GM18520 (cell line): ENCODE measurements around the gene DNAJB6.

ENCODE experiments used
- ATAC-seq: cut with Tn5 transposase; IDR thresholded peaks from one replicate; pipeline ENCODE4 v1.9.1; 2021; ENCODE audit not compliant: unreplicated experiment

DNAJB6 gene

DNA sequence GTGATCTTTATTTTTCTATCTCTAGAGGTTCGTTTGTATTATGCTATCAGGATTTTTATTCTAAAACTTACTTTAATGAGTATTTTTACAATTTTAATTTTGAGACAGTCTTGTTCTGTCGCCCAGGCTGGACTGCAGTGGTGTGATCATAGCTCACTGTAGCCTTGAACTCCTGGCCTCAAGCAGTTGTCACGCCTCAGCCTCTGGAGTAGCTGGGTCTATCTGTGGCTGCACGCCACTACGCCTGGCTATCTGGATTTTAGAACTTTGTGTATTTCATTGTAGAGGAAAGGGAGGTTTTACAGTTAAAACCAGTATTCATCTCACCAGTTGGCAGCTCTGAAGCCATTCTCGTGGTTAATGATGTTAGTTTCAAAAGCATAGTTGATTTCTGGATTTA lies 25.9 kb downstream of the DNAJB6 start:
- no peak for ATAC-seq

DNA sequence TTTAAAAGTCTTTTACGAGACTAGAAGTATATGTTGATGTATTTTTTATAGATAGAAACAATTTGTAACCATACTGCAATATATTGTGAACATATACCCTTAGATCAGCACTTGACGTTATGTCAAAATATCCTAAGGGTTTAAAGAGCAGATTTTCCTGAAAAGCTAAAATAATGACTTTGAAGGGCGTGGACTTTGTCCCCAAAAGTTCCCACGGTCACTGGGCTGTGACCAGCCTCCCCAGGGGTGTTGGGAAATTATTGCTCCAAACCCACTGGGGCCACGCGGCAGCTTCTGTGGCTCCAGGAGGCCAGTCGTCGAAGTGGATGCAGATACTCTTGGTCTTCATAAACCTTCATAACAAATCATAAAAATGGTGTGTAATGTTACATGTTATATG lies 29.9 kb downstream of the DNAJB6 start:
- no peak for ATAC-seq

DNA sequence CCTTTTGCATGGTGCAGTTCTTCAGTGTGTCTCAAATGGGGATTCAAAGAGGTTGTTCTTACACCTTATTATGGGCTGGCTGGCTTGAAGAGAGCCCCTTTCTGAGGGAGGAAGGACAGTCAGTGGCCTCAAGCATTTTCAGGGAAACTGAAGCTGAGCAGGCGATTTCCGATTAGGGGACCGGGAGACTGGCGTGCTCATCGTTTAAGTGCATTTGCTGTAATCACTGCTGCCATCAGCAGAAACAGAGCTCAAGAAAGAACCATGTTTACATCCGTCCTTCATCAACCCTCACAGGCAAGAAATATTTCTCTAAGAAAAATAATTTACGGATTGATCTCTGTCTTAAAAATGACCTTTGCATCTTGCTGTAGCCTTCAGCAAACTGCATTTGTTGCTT lies 32.2 kb downstream of the DNAJB6 start:
- no peak for ATAC-seq

DNA sequence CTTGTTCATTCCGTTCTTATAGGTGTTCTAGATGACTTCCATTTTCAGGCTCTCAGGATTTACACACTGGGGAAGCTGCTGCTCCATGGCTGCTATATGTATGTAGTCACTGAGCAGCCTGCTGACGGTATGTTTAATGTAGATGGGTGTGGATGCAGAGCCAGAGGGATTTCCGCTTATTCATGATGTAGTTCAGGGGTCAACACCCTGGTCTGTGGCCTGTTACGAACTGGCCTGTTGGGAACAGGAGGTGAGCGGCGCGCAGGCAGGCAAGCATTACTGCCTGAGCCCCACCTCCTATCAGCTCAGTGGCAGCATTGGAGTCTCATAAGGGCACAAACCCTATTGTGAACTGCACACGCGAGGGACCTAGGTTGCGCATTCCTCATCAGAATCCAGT lies 33.9 kb downstream of the DNAJB6 start:
- no peak for ATAC-seq

DNA sequence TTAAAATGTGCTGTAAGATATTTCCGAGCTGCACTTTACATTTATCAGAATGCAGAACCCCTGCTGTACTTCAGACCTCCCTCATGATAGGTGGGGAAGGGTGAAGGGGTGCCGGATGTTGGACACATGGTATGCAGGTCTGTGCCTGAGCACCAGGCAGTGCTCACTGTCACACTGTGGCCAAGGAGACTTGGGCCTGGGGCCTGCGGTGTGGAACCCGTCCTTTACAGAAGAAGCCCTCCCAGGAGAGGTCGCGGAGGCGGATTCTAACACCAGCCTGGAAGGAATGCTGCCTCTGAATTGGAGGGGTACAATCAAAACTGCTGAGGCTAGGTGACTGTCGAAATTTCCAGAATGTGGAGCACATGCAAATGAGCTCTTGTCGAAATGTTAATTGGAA lies 34.5 kb downstream of the DNAJB6 start:
- ATAC-seq: no peak

DNA sequence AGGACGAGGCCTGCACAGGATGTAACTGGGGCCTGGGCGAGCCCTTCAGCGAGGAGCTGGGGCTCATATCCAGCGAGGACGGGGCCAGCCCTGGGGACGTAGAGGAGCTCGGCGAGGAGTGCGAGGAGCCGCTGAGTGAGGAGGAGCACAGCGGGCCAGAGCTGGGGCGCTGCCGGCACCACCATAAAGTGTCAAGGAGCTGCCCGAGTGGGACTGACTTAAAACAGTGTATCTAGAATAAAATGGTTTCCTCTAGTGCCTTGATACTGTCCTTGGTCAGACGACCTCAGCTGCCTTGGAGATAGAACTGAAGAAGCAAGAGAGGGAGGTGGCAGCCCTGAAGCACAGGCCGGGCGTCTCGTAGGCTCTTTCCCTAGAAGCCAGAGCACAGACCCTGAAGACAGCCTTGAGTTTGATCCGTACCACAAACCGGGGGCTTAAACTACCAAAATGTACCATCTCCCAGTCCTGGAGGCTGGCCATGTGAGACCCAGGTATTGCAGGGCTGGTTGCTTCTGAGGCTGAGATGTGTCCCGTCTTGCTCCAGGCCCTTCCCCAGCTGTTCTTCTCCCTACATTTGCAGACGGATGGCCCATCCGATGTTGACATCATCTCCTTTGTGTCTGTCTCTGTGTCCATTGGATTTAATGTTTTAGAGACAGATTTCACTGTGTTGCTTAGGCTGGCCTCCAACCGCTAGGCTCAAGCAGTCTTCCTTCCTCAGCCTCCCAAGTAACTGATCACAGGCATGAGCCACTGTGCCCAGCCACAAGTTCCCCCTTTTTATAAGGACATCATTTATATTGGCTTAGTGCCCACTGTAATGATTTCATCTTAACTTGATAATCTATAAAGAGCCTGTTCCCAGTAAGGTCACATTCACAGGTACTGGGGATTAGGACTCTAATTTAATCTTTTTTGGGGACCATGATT lies 35.8 kb downstream of the DNAJB6 start:
- no peak for ATAC-seq

DNA sequence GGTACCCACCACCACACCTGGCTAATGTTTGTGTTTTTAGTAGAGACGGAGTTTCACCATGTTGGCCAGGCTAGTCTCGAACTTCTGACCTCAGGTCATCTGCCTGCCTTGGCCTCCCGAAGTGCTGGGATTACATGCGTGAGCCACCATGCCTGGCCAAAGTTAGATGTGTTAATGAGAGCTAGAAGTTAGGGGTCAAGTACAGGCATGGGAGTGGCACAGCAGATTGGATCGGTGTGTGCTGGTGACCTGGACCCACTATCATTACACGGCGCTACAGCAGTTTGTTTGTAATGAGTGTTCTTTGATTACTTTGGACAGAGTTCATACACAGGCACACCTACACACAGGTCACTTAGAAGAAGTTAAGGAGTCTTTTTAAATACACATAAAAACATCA lies 36.7 kb downstream of the DNAJB6 start:
- ATAC-seq: no peak

DNA sequence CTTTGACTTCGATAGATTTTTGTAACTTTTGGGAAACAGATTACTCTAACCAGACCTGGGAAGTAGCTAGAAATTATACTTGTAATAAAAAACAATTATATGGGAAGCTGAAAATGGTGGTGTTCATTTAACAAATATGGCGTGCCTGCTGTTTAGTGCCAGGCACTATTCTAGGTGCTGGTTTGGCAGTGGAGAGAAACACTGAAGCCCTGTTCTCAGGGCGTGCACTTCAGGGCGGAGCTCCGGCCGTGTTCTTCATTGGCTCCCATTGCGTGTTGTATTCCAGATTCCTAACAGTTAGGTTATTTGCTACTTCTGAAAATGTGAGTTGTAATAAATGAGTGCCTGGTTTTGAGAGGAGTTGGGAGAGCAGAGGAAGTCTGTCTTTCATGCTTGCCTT lies 38.6 kb downstream of the DNAJB6 start:
- ATAC-seq: no peak

DNA sequence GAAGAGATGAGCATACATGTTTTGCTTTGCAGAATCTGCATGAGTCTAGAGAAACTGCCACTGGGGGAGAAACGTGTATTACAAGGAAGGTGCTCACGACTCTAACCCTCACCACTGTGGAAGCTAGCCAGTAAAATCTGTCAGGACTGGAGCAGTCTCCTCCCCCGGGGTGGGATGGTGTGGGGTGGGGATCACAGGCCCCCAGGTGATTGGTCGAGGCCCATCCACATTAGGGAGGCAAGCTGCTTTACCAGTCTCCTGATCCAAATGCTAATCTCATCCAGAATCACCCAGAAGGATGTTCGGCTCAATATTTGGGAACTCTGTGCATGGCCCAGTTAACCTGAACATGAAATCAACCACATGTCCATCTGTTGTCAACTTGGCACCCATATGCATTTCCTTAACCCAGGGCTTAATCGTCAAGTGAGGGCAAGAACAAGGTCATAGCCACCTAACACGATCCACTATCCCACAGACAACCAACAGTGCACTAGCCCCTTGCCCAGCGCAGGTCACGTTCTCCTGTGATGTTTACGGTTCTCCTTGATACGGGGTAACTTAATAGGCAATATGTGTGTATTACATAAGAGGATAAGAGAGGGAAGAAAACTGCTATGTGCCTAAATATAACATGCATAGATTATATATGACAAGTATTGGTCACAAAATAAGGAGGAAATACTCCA lies 40.8 kb downstream of the DNAJB6 start:
- ATAC-seq: no peak

DNA sequence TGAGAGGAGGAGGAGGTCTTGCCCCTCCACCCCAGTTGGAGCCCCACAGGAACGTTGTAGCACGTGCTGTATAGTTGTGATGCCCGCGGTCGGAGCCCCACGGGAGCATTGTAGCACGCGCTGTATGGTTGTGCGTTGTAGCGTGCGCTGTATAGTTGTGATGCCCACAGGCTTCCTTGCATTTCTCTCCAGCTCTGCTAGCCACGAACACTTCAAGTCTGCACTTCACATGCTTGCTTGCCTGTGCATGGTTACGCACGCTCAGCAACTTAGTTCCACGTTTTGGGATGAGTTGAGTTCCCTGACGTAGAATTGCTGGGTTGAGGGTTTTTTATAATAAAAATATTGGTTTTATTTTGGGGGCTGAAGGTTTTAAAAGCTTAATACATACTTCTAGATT lies 41.6 kb downstream of the DNAJB6 start:
- no peak for ATAC-seq

DNA sequence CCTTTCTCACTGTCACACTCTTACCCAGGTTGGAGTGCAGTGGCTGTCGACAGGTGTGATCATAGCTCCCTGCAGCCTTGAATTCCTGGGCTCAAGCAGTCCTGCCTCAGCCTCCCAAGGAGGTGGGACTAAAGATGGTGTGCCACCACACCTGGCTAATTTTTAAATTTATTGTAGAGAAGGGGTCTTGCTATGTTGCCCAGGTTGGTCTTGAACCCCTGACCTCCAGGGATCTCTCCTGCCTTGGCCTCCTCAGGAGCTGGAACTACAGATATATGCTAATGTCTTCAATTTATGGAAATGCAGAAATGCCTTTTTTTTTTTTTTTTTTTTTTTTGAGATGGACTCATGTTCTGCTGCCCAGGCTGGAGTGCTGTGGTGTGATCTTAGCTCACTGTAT lies 42.7 kb downstream of the DNAJB6 start:
- no peak for ATAC-seq

DNA sequence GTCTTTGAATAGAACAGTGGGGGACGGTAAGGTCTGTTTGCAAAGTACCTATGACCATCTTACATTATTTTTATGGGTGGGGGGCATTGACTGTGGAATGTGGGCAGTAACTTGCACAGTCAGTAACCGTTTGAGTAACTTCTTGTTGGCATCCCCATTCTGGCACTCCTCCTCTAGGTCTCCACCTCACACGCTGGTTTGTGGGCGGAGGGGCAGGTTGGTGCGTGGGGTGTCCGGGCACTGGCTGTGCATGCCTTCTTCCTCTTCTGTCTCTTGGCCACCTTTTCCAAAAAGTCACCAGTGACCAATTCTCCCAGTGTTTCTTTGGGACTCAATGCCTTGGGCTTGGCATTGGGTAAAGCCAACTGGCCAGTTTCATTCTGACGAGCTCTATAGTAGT lies 43.6 kb downstream of the DNAJB6 start:
- ATAC-seq: no peak

DNA sequence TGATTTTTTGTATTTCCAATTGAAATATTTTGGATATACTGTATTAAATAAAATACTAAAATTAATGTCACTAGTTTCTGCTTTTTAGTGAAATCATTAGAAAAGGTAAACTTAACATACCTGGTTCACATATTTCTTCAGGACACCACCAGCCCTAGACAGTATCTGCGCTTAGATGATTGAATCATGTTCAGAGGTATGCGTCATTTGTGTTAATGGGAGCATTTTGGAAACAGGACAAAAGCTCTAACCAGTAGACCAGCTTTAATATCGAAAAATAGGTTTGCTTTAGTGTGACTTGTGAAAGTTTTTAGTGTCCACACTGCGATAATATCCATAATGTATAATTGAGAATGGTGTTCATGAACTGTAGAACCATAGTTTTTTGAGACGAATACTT lies 47.1 kb downstream of the DNAJB6 start:
- no peak for ATAC-seq

DNA sequence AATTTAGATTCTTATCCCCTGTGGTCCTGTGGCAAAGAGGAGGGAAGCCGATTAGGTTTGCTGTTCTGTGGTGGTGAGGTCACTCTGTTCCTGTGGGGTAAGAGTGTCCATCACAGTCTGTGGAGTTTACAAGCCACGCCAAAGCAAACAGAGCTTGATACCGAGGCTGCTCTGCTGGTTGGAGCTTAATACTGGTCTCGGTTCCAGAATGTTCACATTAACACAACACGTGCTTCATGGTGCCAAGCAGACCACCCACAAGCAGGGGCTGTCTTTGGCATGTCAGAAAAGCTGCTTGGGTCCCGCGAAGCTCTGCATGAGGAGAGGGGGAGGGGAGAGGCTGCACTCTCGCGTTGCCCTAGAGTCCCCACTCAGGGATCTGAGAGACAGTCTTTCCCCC lies 47.5 kb downstream of the DNAJB6 start:
- ATAC-seq: no peak

DNA sequence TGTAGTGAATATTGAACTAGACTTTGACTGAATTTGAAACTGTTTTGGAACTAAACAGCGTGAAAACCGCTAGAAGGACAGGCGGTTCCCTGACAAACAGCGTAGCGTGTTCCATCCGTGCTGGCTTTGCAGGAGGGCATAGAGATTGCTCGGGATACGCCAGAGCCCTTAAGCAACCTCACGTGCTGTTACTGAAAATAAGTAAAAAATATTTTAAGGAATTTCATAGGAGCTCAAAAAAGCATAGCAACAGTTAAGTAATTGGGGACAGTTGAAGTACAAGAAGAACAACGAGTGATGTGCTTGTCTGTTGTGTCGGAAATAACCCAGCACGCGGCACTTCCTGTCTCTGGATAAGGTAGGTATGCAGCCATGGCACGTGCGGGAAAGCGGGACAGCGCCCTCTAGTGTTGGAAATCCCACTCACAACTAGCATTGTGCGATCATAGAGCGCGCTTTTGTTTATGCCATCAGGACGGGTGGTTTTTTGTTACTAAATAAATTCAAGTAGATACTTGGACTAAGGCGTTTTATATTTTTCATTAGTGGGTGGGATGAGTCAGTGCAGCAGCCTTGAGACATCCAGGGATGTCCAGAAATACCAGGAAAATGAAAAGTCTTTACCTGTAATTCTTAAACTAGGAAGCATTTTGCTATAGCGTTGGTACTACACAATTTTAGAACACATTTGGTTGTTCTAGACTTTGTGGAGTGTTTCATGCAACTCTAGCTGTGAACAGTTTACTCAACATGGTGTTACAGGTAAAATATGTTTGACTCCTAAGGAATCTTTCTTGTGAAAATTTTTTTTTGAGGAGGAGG lies 50.4 kb downstream of the DNAJB6 start:
- ATAC-seq: no peak

DNA sequence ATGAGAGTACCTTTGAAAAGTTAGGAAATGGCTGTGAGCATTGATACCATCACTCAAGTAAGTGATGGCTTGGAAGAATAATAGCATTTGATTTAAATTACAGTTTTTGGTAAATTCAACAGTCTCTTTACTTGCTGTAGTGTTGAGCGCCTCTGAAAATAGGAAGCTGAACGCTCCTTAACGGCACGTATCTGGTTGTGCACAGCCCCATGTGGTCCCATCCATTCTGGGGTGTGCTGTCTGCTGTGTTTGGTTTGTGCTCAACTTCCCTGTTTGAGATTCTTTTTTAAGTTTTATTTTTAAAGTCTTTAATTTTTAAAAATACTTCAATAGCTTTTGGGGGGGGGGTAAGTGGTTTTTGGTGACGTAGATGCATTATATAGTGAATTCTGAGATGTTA lies 51.5 kb downstream of the DNAJB6 start:
- ATAC-seq: no peak

DNA sequence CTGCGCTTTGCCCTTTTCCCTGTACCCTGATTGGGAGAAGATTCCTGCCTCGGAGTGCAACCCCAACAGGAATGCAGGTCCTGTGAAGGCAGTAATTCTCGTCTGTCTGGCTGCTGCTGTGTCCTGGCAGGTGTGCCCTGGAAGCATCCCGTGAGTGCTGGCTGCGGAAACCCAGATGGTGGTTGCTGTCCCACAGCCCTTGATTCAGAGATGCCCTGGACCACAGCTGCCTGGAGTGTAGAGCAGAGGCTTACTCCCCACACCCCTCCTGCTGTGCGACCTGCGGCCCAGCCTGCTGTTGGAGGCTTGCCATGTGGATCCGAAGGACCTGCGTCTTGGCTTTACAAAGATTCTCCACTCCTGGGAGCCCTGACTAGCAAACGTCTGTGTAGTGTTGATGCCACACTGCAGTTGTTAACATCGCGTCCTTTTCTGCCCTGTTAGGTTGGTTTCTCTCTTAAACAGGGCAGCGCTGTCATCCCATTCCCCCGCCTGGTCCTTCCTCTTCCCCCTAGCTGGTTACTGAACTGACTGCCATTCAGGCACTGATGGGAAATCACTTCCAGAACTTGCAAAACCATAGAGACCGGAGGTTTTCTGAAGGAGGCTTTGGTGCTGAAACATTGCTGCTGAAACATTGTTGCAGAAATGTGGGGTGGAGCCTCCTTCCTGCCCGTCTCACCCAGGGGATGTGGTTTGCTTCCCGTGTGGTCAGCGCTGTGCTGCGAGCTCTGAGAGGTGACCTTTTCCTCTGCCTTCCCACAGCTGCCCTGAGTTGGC lies 53.3 kb downstream of the DNAJB6 start:
- ATAC-seq: no peak

DNA sequence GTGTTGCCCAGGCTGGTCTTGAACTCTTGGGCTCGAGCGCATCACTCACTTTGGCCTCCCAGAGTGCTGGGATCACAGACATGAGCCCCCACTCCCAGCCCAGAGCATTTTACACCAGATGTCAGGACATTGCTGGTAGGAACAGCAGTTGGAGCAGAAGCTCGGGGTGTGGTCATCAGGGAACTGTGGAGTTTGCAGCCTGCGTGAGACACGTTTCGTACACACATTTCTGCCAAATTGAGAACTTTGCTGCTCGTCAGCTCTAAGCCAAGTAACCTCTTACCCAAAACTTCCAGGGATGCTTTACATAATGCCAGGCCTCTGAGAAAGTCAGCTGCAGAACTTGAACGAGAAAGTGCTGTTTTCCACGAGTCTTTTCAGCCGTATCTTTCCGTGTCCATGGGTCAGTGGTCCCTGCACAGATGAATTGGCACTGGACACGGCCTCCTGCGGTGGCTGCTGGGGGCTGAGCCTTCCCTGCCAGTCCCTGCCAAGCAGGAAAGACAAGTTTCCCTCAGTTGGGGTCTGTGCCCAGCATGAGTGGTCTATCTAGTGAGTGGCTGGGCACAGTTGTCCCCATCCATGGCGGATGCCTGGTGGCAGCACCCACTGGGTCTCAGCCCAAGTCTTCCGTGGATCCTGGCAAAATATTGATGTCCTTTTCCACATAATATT lies 54.4 kb downstream of the DNAJB6 start:
- ATAC-seq: no peak

DNA sequence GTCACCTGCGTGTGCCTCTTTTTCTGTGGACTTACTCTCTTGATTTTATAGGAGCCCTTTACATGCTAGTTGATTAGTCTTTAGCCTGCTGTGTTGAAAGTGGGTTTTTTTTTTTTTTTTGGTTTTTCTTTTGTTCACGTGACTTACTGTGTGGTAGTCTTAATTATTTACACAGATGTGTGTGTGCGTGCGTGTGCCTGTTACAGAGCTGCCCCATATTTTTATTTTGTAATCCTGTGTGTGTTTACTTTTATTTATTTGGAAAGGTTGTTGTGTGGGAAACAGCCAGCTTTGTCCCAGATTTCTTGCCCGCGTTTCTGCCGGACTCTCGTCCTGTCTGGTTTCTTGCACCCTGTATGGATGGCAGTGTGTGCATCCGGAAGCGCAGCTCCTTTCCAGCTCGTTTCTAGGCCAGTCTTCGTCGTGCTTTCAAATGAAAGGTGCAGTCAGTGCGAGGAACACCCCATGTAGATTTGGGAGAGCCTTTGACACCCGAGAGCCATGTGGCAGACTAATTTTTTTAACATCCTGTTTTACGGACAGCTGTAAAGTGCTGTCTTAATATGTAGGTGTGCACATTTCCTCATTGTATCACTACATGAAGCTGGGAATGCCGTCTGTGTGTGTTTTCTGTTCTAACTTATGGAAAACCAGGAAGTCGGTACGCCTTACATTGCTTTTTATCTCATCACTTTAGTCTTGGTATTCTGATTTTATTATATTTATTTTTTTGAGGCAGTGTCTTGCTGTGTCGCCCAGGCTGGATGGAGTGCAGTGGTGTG lies 55.6 kb downstream of the DNAJB6 start:
- no peak for ATAC-seq
